Naive thymus-derived CD4-positive, alpha-beta T cell (primary cell): ENCODE data around the gene SPCS1. TPM values are rescaled to one million over a fixed set of nuclear protein-coding genes. Genes with fewer than 3 reads are reported as not detected.
A peak's percentile ranks its signal among the peaks of the same experiment; 100 is the strongest.

ENCODE experiments used
- ATAC-seq: fragments of 150-1000 bp; cut with Tn5 transposase; 2 replicates; pipeline ENCODE4 v1.10.0; 2021; ENCODE audit warnings: mild to moderate bottlenecking, moderate library complexity
- CTCF ChIA-PET: fragments of 350-600 bp; sonication (Branson Sonifier 250); formaldehyde crosslinking; loops from one replicate; lab custom pipeline; 2021; ENCODE audit warnings: antibody characterized with exemption; lab: Charles Lee
- POLR2A ChIA-PET: fragments of 350-600 bp; sonication (Branson Sonifier 250); formaldehyde crosslinking; loops from one replicate; lab custom pipeline; 2021; ENCODE audit warnings: antibody characterized with exemption, inconsistent platforms; lab: Charles Lee
- DNase-seq, 9 donors: peaks; one replicate each; pipeline versions ENCODE4 v3.0.0 to v3.0.0-alpha.2; 2020 to 2022; ENCODE audit warnings: mixed read lengths in 1 of 9
- H3K27ac ChIP-seq: one replicate; pipeline ENCODE4 v1.7.0; 2013; ENCODE audit warnings: mild to moderate bottlenecking, low read depth, low read length, moderate library complexity
- H3K27me3 ChIP-seq, 2 donors: one replicate each; pipeline ENCODE4 v1.7.0; 2013; ENCODE audit warnings: low read length in 2 of 2, mild to moderate bottlenecking in 2 of 2, moderate library complexity in 2 of 2; ENCODE audit not compliant: control insufficient read depth in 2 of 2, insufficient read depth in 2 of 2
- H3K36me3 ChIP-seq, 3 experiments: 1 replicate in 2 of 3; 2 replicates in 1 of 3; pipeline ENCODE4 v1.7.0; 2013; ENCODE audit warnings: low read length in 3 of 3, mild to moderate bottlenecking in 3 of 3, moderate library complexity in 1 of 3; ENCODE audit not compliant: insufficient read depth in 3 of 3, control insufficient read depth in 2 of 3
- H3K4me1 ChIP-seq, 2 donors: one replicate each; pipeline ENCODE4 v1.7.0; 2013; ENCODE audit warnings: low read length in 2 of 2, mild to moderate bottlenecking in 2 of 2, moderate library complexity in 1 of 2; ENCODE audit not compliant: control insufficient read depth in 2 of 2, insufficient read depth in 2 of 2
- H3K4me3 ChIP-seq: 2 replicates; pipeline ENCODE4 v1.7.0; 2013; ENCODE audit warnings: mild to moderate bottlenecking, low read length
- H3K9me3 ChIP-seq, 3 experiments: 1 replicate in 2 of 3; 2 replicates in 1 of 3; pipeline ENCODE4 v1.7.0; 2013; ENCODE audit warnings: low read length in 3 of 3; ENCODE audit not compliant: control insufficient read depth in 2 of 3
- H3K27ac Mint-ChIP-seq, 9 donors: one replicate each; pipeline ENCODE4 v1.8.0; 2020 to 2022; ENCODE audit warnings: mixed read lengths in 9 of 9, mild to moderate bottlenecking in 8 of 9, moderate library complexity in 5 of 9, inconsistent platforms in 2 of 9
- H3K27me3 Mint-ChIP-seq, 5 donors: one replicate each; pipeline ENCODE4 v1.8.0; 2021 to 2022; ENCODE audit warnings: mixed read lengths in 5 of 5, mild to moderate bottlenecking in 1 of 5
- H3K36me3 Mint-ChIP-seq, 5 donors: one replicate each; pipeline ENCODE4 v1.8.0; 2020 to 2022; ENCODE audit warnings: mixed read lengths in 5 of 5, mild to moderate bottlenecking in 3 of 5, inconsistent platforms in 1 of 5
- H3K4me1 Mint-ChIP-seq, 7 donors: one replicate each; pipeline ENCODE4 v1.8.0; 2020 to 2022; ENCODE audit warnings: mixed read lengths in 7 of 7, mild to moderate bottlenecking in 3 of 7, inconsistent platforms in 1 of 7
- H3K4me3 Mint-ChIP-seq, 10 donors: one replicate each; pipeline ENCODE4 v1.8.0; 2020 to 2022; ENCODE audit warnings: mild to moderate bottlenecking in 10 of 10, mixed read lengths in 10 of 10, moderate library complexity in 6 of 10, inconsistent platforms in 2 of 10
- H3K9me3 Mint-ChIP-seq, 11 donors: one replicate each; pipeline ENCODE4 v1.8.0; 2020 to 2022; ENCODE audit warnings: mixed read lengths in 11 of 11, mild to moderate bottlenecking in 4 of 11, inconsistent platforms in 1 of 11, moderate library complexity in 1 of 11
- intact Hi-C, 2 donors: fragments of 100-400 bp; cut with micrococcal nuclease; formaldehyde crosslinking; loops; one replicate each; pipeline ENCODE4 v1.15.1; 2023
- polyA plus RNA-seq, 2 donors: library from polyadenylated mRNA; unstranded; fragments of 300-500 nt; fragmentation: Illumina TruSeq; gene quantifications; one replicate each; pipeline ENCODE4 v1.2.3, GENCODE V29; 2021
- total RNA-seq, 6 experiments: library from RNA in 5 of 6; stranded (reverse) in 5 of 6; gene quantifications; 1 replicate in 5 of 6; 2 replicates in 1 of 6; pipeline ENCODE4 v1.2.3 and lab custom pipeline; 2021 to 2026

Gene SPCS1
- total and polyA plus RNA-seq, 7 experiments from 2014 or later = 55.0 to 379 (median 81.2) TPM

GRCh38 chr3:52683611-52684010, 22.3 kb upstream of the SPCS1 start:
- no peak overlapping the region for H3K4me3 ChIP-seq
- H3K4me1 Mint-ChIP-seq = peaks cover 32 to 84% (median 68%) of the 10 kb centered on the region in 7 donors
- H3K27me3 Mint-ChIP-seq = no peaks in the 10 kb centered on the region
- H3K9me3 Mint-ChIP-seq = peaks cover 0 to 2% (median 0%) of the 10 kb centered on the region in 11 donors
- peaks cover 11 to 34% (median 28%) of the 10 kb centered on the region in 3 experiments for H3K36me3 ChIP-seq
- ChIA-PET POLR2A (interaction anchor here (0.5 to 1.8 kb wide), 4 partner anchors 11 to 360 kb away, joined by 3 to 7 read pairs (median 5); no protein-coding TSS in a partner anchor), CTCF (no interaction called here)
- H3K27ac Mint-ChIP-seq = peak overlapping the region in 4 of 9 donors; percentile 91 to 98 (median 92)
- no peaks in the 10 kb centered on the region for H3K9me3 ChIP-seq
- intact Hi-C loops = loop anchor here (2.0 to 10.0 kb wide), 5 partner anchors 13 to 627 kb away; partner anchors contain the start of genes DUSP7 (in 1 of the 2), NISCH (in 1 of the 2), RFT1 (in 1 of the 2) and TNNC1 (in 1 of the 2)
- ATAC-seq (no peak), DNase-seq (no peak)
- no peaks in the 10 kb centered on the region for H3K27me3 ChIP-seq
- H3K4me1 ChIP-seq = peaks cover 21 to 25% of the 10 kb centered on the region in 2 donors
- H3K36me3 Mint-ChIP-seq = peaks cover 8 to 31% (median 22%) of the 10 kb centered on the region in 5 donors
- H3K4me3 Mint-ChIP-seq = peak overlapping the region in 7 of 10 donors; percentile 16 to 95 (median 45)
- peak overlapping the region; percentile 89 for H3K27ac ChIP-seq

- no peaks in the 10 kb centered on the region for H3K9me3 ChIP-seq
- no peaks in the 10 kb centered on the region for H3K27me3 Mint-ChIP-seq
- POLR2A ChIA-PET = interaction anchor here (0.6 to 1.8 kb wide), 5 partner anchors 11 to 275 kb away, joined by 3 to 7 read pairs (median 4); partner anchors contain the start of genes SPCS1 and UQCC5
- peaks cover 21 to 25% of the 10 kb centered on the region in 2 donors for H3K4me1 ChIP-seq
- H3K36me3 Mint-ChIP-seq = peaks cover 2 to 31% (median 23%) of the 10 kb centered on the region in 5 donors
- H3K36me3 ChIP-seq = peaks cover 17 to 34% (median 28%) of the 10 kb centered on the region in 3 experiments
- peak overlapping the region; percentile 89 for H3K27ac ChIP-seq
- peak overlapping the region in 8 of 9 donors; percentile 59 to 98 (median 92) for H3K27ac Mint-ChIP-seq
- DNase-seq (no peak), ATAC-seq (no peak)
- intact Hi-C loops = loop anchor here (2.0 to 10.0 kb wide), 5 partner anchors 13 to 627 kb away; partner anchors contain the start of genes DUSP7 (in 1 of the 2), NISCH (in 1 of the 2), RFT1 (in 1 of the 2) and TNNC1 (in 1 of the 2)
- H3K4me3 ChIP-seq = no peak overlapping the region
- peaks cover 0 to 2% (median 0%) of the 10 kb centered on the region in 11 donors for H3K9me3 Mint-ChIP-seq
- CTCF ChIA-PET = interaction anchor here (0.7 kb wide), 1 partner anchor 67 kb away, joined by 3 read pairs; no protein-coding TSS in a partner anchor
- H3K4me3 Mint-ChIP-seq = peak overlapping the region; percentile 64 to 99 (median 94)
- no peaks in the 10 kb centered on the region for H3K27me3 ChIP-seq
- H3K4me1 Mint-ChIP-seq = peaks cover 30 to 84% (median 70%) of the 10 kb centered on the region in 7 donors
Observed at GRCh38 chr3:52684184-52684583, 21.7 kb upstream of the SPCS1 start.

- peak overlapping the region; percentile 89 for H3K27ac ChIP-seq
- no peaks in the 10 kb centered on the region for H3K27me3 Mint-ChIP-seq
- intact Hi-C loops = loop anchor here (1.0 to 10.0 kb wide), 12 partner anchors 14 to 1018 kb away; partner anchors contain the start of genes NISCH (in 2 of the 2), UQCC5 (in 2 of the 2), DCP1A (in 1 of the 2) and DUSP7 (in 1 of the 2)
- H3K9me3 ChIP-seq = no peaks in the 10 kb centered on the region
- peaks cover 28 to 34% (median 32%) of the 10 kb centered on the region in 3 experiments for H3K36me3 ChIP-seq
- ChIA-PET CTCF (interaction anchor here (0.7 kb wide), 1 partner anchor 343 kb away, joined by 3 read pairs; no protein-coding TSS in a partner anchor), POLR2A (interaction anchor here (0.9 to 1.8 kb wide), 4 partner anchors 21 to 149 kb away, joined by 3 to 7 read pairs (median 4); partner anchors contain the start of genes SPCS1 and UQCC5)
- H3K27ac Mint-ChIP-seq = peak overlapping the region; percentile 86 to 98 (median 93)
- DNase-seq = peak in 8 of 9 donors; percentile 51 to 86 (median 62)
- H3K4me3 Mint-ChIP-seq = peak overlapping the region; percentile 84 to 99 (median 94)
- peaks cover 0 to 2% (median 0%) of the 10 kb centered on the region in 11 donors for H3K9me3 Mint-ChIP-seq
- peak; percentile 79 for ATAC-seq
- peaks cover 21 to 25% of the 10 kb centered on the region in 2 donors for H3K4me1 ChIP-seq
- peaks cover 3 to 36% (median 23%) of the 10 kb centered on the region in 5 donors for H3K36me3 Mint-ChIP-seq
- H3K4me1 Mint-ChIP-seq = peaks cover 23 to 76% (median 65%) of the 10 kb centered on the region in 7 donors
- no peaks in the 10 kb centered on the region for H3K27me3 ChIP-seq
- H3K4me3 ChIP-seq = peak overlapping the region; percentile 68
Observed at GRCh38 chr3:52685285-52685708, 20.6 kb upstream of the SPCS1 start.

GRCh38 chr3:52685709-52686691, 19.9 kb upstream of the SPCS1 start, which contains the start of the genes GNL3 and PBRM1:
Gene GNL3, plus strand, starts transcription at chr3:52686032. Its CDS starts 61 bp downstream, at chr3:52686093.
Gene PBRM1, minus strand, starts transcription at chr3:52685913.
- H3K36me3 Mint-ChIP-seq = peaks cover 3 to 39% (median 27%) of the 10 kb centered on the region in 5 donors
- ATAC-seq (peak; percentile 96), DNase-seq (peak; percentile 87 to 94 (median 92))
- peaks cover 23 to 72% (median 62%) of the 10 kb centered on the region in 7 donors for H3K4me1 Mint-ChIP-seq
- peak within 1 kb of the TSS; percentile 93 to 99 (median 98) for H3K27ac Mint-ChIP-seq
- peaks cover 21 to 25% of the 10 kb centered on the region in 2 donors for H3K4me1 ChIP-seq
- intact Hi-C loops = loop anchor here (1.0 to 10.0 kb wide), 14 partner anchors 15 to 1019 kb away; partner anchors contain the start of genes GLT8D1 (in 2 of the 2), NISCH (in 2 of the 2), UQCC5 (in 2 of the 2) and DCP1A (in 1 of the 2)
- no peaks in the 10 kb centered on the region for H3K27me3 Mint-ChIP-seq
- peaks cover 0 to 2% (median 0%) of the 10 kb centered on the region in 11 donors for H3K9me3 Mint-ChIP-seq
- POLR2A ChIA-PET = interaction anchor here (0.8 to 2.8 kb wide), 8 partner anchors 9 to 150 kb away, joined by 3 to 16 read pairs (median 4); partner anchors contain the start of genes GLT8D1, SPCS1 and UQCC5
- peak within 1 kb of the TSS; percentile 89 for H3K27ac ChIP-seq
- no peaks in the 10 kb centered on the region for H3K9me3 ChIP-seq
- peak within 1 kb of the TSS; percentile 95 to 99 (median 98) for H3K4me3 Mint-ChIP-seq
- no peaks in the 10 kb centered on the region for H3K27me3 ChIP-seq
- CTCF ChIA-PET = no interaction called here
- H3K36me3 ChIP-seq = peaks cover 34 to 41% (median 35%) of the 10 kb centered on the region in 3 experiments
- H3K4me3 ChIP-seq = peak within 1 kb of the TSS; percentile 80

DNA sequence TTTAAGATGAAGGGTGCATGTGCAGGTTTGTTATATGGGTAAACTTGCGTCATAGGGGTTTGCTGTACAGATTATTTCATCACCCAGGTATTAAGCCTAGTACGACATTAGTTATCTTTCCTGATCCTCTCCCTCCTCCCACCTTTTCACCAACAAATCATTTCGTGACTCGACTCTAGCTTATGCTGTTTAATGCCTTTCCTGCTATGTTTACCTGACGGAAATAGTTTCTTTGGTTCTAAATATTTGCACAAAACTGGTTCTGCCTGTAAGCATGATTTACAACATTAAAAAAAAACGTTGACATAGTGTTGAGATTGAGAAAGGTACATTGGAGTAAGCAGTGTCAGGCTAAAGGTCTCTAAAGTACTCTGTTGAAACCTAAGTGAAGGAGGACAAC, 17.6 kb upstream of the SPCS1 start:
- no peaks in the 10 kb centered on the region for H3K9me3 ChIP-seq
- H3K27ac Mint-ChIP-seq = peak overlapping the region in 6 of 9 donors; percentile 12 to 99 (median 46)
- H3K4me1 ChIP-seq = peaks cover 21 to 25% of the 10 kb centered on the region in 2 donors
- peak overlapping the region in 5 of 10 donors; percentile 14 to 51 (median 33) for H3K4me3 Mint-ChIP-seq
- H3K9me3 Mint-ChIP-seq = peaks cover 0 to 2% (median 0%) of the 10 kb centered on the region in 11 donors
- DNase-seq (no peak), ATAC-seq (no peak)
- CTCF ChIA-PET = no interaction called here
- peaks cover 3 to 38% (median 28%) of the 10 kb centered on the region in 5 donors for H3K36me3 Mint-ChIP-seq
- POLR2A ChIA-PET = interaction anchor here (0.6 to 2.8 kb wide), 3 partner anchors 13 to 1661 kb away, joined by 3 to 16 read pairs (median 4); partner anchors contain the start of genes GLT8D1 and SPCS1
- intact Hi-C loops = loop anchor here (5.0 to 10.0 kb wide), 6 partner anchors 34 to 1021 kb away; partner anchors contain the start of genes NISCH (in 2 of the 2), STIMATE (in 1 of the 2), TNNC1 (in 1 of the 2) and WDR82 (in 1 of the 2)
- H3K27ac ChIP-seq = peak overlapping the region; percentile 89
- no peaks in the 10 kb centered on the region for H3K27me3 ChIP-seq
- H3K4me1 Mint-ChIP-seq = peaks cover 13 to 55% (median 46%) of the 10 kb centered on the region in 7 donors
- no peak overlapping the region for H3K4me3 ChIP-seq
- no peaks in the 10 kb centered on the region for H3K27me3 Mint-ChIP-seq
- peaks cover 38 to 64% (median 46%) of the 10 kb centered on the region in 3 experiments for H3K36me3 ChIP-seq
